Effector memory CD4-positive, alpha-beta T cell (primary cell): Measurements from ENCODE around the gene GRK7.

Experiments used
- DNase-seq, 3 donors: peaks; one replicate each; pipeline ENCODE4 v3.0.0-alpha.2; 2020
- H3K27ac ChIP-seq: 2 replicates; pipeline ENCODE4 v1.7.0; 2013; ENCODE audit warnings: mild to moderate bottlenecking, low read length, moderate library complexity; ENCODE audit not compliant: insufficient read depth, poor library complexity, severe bottlenecking
- H3K27me3 ChIP-seq: replicated peaks from 2 replicates; pipeline ENCODE4 v1.7.0; 2013; ENCODE audit warnings: mild to moderate bottlenecking, low read length; ENCODE audit not compliant: insufficient read depth, control insufficient read depth, poor library complexity, severe bottlenecking
- H3K36me3 ChIP-seq: 2 replicates; pipeline ENCODE4 v1.7.0; 2013; ENCODE audit warnings: mild to moderate bottlenecking, low read length, moderate library complexity; ENCODE audit not compliant: control insufficient read depth, insufficient read depth
- H3K4me1 ChIP-seq: 2 replicates; pipeline ENCODE4 v1.7.0; 2013; ENCODE audit warnings: low read length, mild to moderate bottlenecking; ENCODE audit not compliant: control insufficient read depth, insufficient read depth, poor library complexity, severe bottlenecking
- H3K4me3 ChIP-seq: 2 replicates; pipeline ENCODE4 v1.7.0; 2013; ENCODE audit warnings: low read length, low read depth, mild to moderate bottlenecking; ENCODE audit not compliant: insufficient read depth, poor library complexity, severe bottlenecking
- H3K9me3 ChIP-seq: 2 replicates; pipeline ENCODE4 v1.7.0; 2013; ENCODE audit warnings: mild to moderate bottlenecking, low read length, moderate library complexity; ENCODE audit not compliant: control insufficient read depth

GRK7 gene

DNA sequence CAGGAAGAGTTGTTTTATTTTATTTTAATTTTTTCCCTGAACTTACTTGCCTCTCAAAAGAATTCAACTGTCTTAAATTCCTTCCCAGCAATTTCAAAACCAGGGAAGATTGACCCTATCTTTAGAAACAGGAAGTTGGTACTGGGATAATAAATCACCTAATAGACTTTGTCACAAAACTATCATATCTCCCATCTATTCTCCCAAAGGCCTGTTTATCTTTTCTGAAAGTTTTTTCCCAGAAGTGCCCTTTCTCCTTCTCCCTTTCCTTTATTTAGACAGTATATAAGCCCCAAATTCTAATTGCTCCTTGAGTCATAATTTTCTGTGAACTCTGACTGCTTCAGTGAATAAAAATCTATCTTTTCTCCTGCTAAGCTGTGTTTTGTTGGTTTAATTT, 28.0 kb upstream of the GRK7 start:
- no peak for DNase-seq
- Histone ChIP-seq H3K36me3 (no peaks in the 10 kb centered on the region), H3K4me3 (no peak overlapping the region), H3K9me3 (no peaks in the 10 kb centered on the region), H3K27ac (no peak overlapping the region), H3K27me3 (no peaks in the 10 kb centered on the region), H3K4me1 (peaks cover 11% of the 10 kb centered on the region)

DNA sequence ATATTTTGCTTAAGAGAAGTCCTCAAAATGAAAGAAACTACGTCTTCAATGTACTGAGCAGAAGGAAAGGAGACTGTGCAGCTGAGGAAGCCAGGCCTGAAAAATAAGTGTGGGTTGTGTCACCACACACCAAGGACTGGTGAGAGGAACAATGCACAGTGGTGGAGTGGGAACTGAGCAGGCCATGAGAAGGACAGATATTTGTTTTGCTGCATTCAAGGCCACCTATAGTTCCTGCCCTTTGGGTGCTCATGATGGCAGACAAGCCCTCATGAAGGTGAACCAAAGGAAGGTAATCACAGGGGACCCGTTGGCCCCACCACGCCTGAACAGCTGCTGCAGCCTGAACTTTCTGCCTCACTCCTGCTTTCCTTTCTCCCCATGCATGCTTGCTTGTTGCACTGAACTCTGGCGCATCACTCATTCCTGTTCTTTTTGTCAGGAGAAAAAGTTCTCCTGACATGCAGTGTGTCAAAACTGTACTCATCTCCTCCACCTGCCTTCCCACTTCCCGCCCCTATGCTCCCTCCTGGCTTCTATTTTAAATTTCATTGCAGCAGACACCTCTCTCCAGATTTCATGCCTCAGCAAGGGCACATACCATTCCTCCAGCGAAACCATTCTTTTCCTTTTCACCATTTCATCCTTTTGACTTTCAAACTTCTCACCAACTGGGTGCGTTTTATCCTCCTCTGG, 27.3 kb upstream of the GRK7 start:
- Histone ChIP-seq H3K27ac (no peak overlapping the region), H3K27me3 (no peaks in the 10 kb centered on the region), H3K9me3 (no peaks in the 10 kb centered on the region), H3K4me1 (peaks cover 14% of the 10 kb centered on the region), H3K36me3 (no peaks in the 10 kb centered on the region), H3K4me3 (no peak overlapping the region)
- no peak for DNase-seq

DNA sequence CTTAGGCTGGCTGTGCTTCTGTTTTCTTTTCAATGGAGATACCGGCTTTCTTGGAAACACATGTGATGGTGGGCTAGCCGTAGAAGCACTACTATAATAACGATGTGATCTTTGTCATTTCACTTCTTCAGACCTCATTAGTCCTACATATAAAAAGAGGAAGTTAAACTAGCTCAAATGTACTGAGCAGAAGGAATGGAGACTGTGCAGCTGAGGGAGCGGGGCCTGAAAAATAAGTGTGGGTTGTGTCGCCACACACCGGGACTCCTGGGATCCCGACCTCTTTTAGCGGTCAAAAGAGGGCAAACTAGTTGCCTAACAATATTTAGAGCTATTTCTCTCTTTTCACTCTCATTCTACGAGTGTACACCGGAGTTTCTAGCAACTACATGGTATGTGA, 26.1 kb upstream of the GRK7 start:
- Histone ChIP-seq H3K36me3 (no peaks in the 10 kb centered on the region), H3K9me3 (no peaks in the 10 kb centered on the region), H3K4me1 (peaks cover 17% of the 10 kb centered on the region), H3K4me3 (no peak overlapping the region), H3K27ac (no peak overlapping the region), H3K27me3 (no peaks in the 10 kb centered on the region)
- DNase-seq = no peak

DNA sequence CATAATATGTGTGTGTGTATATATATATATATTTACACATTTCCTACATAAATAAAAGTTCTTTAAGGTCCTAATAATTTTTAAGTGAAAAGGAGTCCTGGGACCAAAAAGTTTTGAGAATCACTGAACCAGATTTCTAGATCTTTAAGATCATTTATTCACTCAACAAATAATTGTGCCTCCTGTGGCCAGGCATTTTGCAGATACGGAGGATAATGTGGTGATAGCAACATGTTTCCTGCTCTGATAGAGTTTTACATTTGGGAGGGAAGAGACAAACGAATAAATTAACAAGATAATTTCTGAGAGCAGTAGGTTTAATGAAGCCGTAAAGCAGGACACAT, 25.6 kb upstream of the GRK7 start:
- Histone ChIP-seq H3K9me3 (no peaks in the 10 kb centered on the region), H3K4me3 (no peak overlapping the region)
- no peak for DNase-seq

DNA sequence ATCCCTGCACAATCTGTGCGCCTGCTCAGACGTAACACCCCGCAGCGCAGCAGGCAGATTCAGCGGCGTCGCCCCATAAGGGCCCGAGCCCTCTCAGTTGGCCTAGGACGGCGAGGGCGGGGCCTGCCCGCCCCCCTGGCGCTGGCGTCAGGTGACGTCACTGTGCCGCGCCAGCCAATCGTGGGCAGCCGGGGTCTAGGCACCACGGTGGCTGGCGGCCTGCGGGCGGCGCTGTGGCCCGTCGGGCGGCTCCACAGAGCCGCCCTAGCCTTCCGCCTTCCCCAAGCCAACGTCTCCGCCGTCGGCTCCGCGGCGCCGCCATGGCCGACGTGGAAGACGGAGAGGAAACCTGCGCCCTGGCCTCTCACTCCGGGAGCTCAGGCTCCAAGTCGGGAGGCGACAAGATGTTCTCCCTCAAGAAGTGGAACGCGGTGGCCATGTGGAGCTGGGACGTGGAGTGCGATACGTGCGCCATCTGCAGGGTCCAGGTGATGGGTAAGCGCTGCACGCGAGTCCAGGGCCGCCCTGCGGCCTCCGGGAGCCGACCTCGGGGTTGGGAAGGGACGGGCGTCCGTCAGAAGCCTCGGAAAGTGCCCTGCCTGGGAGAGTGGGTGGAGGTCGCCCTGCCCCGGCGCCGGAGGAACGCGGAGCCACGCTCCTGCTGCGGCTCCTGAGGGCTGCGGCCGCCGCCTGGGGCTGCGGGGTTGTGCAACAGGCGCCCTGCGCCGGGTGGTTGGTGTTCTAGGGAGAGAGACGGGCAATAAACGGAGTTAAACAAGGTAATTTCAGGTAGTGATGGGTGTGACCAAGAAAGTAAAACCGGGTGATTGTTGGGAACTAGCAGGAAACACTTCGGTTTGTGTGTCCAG, 25.0 kb upstream of the GRK7 start, which contains the start of gene RNF7:
Gene RNF7, plus strand, starts transcription at position 277 of the 869 bp plus-strand sequence. Its CDS starts 44 bp downstream, at position 321.
- DNase-seq = peak; percentile 94 to 97 (median 96)
- Histone ChIP-seq H3K9me3 (no peaks in the 10 kb centered on the region), H3K4me1 (peaks cover 18% of the 10 kb centered on the region), H3K4me3 (peak within 1 kb of the TSS; percentile 99), H3K36me3 (peaks cover 4% of the 10 kb centered on the region), H3K27ac (peak within 1 kb of the TSS; percentile 91), H3K27me3 (no peaks in the 10 kb centered on the region)

More for the DNA sequence above, 25.6 kb upstream of the GRK7 start:
- Histone ChIP-seq H3K36me3 (no peaks in the 10 kb centered on the region), H3K27me3 (no peaks in the 10 kb centered on the region), H3K4me1 (peaks cover 17% of the 10 kb centered on the region), H3K27ac (peak overlapping the region; percentile 91)

DNA sequence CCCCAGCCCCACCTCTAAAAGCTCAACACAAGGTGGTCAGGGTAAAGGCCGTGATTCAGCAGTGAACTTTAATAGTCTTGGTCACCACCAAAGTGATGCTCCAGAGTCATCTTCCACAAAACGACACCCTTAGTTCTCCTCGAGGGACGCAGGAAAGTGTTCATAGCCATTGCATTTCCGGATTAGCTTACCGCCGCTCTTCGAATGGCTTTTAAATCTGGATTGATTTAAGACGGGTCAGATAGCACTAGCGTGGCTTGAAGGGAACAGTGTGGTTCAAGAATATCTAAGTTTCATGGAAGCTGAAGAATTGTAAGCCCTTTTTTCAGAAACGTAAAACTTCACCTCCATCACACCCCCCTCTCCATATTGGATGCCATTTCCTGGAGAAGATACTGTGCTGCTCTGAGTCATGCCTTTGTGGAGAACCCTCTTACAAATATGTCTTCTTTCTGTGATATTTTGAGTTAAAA, 24.3 kb upstream of the GRK7 start:
- Histone ChIP-seq H3K27me3 (no peaks in the 10 kb centered on the region), H3K36me3 (peaks cover 7% of the 10 kb centered on the region), H3K27ac (peak overlapping the region; percentile 91), H3K4me1 (peaks cover 21% of the 10 kb centered on the region), H3K9me3 (no peaks in the 10 kb centered on the region), H3K4me3 (peak overlapping the region; percentile 99)
- peak in 1 of 3 donors; percentile 4 for DNase-seq

DNA sequence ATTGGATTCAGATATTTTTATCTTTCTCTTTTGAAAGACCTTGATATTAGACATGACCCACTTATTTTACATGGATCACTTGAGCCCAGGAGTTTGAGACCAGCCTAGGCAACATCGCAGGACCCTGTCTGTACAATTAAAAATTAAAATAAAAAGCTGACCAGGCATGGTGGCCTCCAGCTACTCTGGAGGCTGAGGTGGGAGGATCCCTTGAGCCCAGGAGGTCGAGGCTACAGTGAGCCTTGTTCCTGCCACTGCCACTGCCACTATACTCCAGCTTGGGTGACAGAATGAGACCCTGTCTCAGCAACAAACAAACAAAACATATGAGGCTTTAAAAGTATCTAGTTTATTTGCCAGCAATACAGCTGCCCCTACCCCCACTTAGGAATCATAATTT, 23.5 kb upstream of the GRK7 start:
- DNase-seq = no peak
- H3K27ac ChIP-seq = peak overlapping the region; percentile 91
- H3K27me3 ChIP-seq = no peaks in the 10 kb centered on the region
- no peaks in the 10 kb centered on the region for H3K9me3 ChIP-seq
- peaks cover 21% of the 10 kb centered on the region for H3K4me1 ChIP-seq
- H3K36me3 ChIP-seq = peaks cover 15% of the 10 kb centered on the region
- H3K4me3 ChIP-seq = peak overlapping the region; percentile 99

DNA sequence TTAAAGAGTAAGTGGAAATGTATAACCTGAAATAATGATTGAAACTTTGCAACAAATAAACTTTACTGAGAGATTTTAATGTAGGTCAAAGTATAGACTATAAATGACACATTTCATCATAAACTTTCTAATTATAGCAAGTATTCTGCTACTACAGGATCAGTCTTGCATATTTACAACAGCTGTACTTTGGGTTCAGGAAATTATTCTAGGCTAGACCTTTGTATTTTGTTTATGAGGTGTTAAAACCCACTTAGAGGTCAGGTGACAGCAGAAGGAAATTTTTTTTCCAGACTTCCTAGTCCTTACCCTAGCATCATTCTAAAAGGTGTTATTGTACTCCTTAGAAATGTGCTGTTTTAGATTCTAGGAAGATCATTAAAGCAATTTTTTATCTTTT, 22.9 kb upstream of the GRK7 start:
- Histone ChIP-seq H3K4me3 (no peak overlapping the region), H3K9me3 (no peaks in the 10 kb centered on the region), H3K4me1 (peaks cover 21% of the 10 kb centered on the region), H3K36me3 (peaks cover 22% of the 10 kb centered on the region), H3K27me3 (no peaks in the 10 kb centered on the region), H3K27ac (no peak overlapping the region)
- no peak for DNase-seq

DNA sequence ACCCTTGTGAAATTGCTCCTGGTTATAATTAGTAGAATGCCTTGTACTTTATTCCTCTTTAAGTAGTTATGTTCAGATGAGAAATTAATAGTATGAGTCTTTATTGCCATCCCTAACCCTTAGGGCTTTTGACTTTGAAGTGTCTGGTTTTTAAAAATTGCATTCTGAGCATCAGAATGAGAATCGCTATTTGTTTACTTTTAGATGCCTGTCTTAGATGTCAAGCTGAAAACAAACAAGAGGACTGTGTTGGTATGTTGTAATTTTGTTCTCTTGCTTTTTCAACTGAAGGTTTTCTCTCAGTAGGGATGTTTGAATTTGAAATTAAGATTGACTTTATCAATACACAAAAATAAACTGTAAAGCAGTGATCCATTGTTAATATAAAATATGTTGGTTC, 19.9 kb upstream of the GRK7 start:
- Histone ChIP-seq H3K4me1 (peaks cover 21% of the 10 kb centered on the region), H3K36me3 (peaks cover 39% of the 10 kb centered on the region), H3K27ac (no peak overlapping the region), H3K4me3 (no peak overlapping the region), H3K27me3 (no peaks in the 10 kb centered on the region), H3K9me3 (no peaks in the 10 kb centered on the region)
- no peak for DNase-seq

DNA sequence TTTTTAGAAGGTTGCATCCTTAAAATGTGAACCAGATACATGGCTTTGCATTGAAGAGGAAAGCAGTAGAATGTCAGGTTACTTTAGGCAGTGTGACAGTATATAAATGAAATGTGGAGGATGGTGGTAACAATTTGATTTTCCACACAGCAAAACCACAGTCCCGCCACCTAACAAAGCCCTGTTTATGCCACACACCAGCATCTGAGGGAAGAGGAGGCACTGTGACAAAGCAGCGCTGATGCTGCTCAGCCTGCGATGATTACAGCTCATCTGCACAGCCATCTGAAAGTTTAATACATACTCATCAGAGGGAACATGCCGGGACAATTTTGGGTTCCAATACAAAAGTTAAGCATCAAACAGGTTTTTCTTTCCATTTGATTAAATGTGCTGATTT, 16.2 kb upstream of the GRK7 start:
- no peak for DNase-seq
- Histone ChIP-seq H3K27me3 (no peaks in the 10 kb centered on the region), H3K4me1 (peaks cover 4% of the 10 kb centered on the region), H3K9me3 (no peaks in the 10 kb centered on the region), H3K36me3 (peaks cover 47% of the 10 kb centered on the region), H3K27ac (no peak overlapping the region), H3K4me3 (no peak overlapping the region)
